ENCODE measurements around the gene RECQL5.

DNA sequence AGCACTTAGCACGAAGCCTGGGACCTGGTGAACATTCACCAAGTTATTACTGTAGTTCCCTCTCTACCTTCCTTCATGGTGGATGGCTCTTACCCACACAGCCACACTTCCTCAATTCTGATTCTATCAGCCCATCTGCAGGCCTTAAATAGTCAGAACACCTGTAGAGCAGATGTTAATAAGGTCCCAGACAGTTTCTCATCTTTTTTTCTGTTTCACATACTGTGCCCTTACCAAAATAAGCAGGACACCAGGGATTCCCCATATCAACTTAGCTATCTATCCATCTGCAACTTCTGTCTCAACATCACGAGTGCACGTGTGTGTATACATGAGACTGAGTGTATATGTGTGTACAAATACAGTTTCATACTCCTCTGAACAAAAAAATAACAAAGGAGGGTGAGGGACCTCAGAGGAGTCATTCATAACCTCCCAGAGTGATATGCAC is 2.8 kb downstream of the RECQL5 start:
- TF ChIP-seq, protein P1, sequence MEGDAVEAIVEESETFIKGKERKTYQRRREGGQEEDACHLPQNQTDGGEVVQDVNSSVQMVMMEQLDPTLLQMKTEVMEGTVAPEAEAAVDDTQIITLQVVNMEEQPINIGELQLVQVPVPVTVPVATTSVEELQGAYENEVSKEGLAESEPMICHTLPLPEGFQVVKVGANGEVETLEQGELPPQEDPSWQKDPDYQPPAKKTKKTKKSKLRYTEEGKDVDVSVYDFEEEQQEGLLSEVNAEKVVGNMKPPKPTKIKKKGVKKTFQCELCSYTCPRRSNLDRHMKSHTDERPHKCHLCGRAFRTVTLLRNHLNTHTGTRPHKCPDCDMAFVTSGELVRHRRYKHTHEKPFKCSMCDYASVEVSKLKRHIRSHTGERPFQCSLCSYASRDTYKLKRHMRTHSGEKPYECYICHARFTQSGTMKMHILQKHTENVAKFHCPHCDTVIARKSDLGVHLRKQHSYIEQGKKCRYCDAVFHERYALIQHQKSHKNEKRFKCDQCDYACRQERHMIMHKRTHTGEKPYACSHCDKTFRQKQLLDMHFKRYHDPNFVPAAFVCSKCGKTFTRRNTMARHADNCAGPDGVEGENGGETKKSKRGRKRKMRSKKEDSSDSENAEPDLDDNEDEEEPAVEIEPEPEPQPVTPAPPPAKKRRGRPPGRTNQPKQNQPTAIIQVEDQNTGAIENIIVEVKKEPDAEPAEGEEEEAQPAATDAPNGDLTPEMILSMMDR (conservative IDR thresholded peaks at IDR 0.05 in 1 of 2, IDR thresholded peaks at IDR 0.05 in 1 of 2; ENCODE audit: extremely low read depth in 1 of 2, insufficient read depth in 1 of 2, low read depth in 1 of 2, low read length in 2 of 2): no peak
- no peak for TF ChIP-seq EZH2 (IDR thresholded peaks at IDR 0.05; ENCODE audit: borderline replicate concordance, low read length)
